ENCODE results near the gene ACTN3.
"Not testable (repeated sequence)": the region's sequence is repeated elsewhere in the genome, so short reads cannot be mapped to it uniquely, and the experiment has no call there.

DNA sequence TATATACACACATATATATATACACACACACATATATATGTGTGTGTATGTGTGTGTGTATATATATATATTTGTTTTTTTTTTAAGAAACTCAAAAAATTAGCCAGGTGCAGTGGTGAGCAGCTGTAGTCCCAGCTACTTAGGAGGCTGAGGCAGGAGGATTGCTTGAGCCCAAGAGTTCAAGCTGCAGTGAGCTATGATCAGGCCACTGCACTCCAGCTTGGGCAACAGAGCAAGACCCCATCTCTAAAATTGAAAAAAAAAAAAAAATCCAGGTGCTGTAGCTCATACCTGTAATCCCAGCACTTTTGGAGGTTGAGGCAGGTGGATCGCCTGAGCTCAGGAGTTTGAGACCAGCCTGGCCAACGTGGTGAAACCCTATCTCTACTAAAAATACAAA is 42.6 kb downstream of the ACTN3 start:
- TF ChIP-seq, protein P1, sequence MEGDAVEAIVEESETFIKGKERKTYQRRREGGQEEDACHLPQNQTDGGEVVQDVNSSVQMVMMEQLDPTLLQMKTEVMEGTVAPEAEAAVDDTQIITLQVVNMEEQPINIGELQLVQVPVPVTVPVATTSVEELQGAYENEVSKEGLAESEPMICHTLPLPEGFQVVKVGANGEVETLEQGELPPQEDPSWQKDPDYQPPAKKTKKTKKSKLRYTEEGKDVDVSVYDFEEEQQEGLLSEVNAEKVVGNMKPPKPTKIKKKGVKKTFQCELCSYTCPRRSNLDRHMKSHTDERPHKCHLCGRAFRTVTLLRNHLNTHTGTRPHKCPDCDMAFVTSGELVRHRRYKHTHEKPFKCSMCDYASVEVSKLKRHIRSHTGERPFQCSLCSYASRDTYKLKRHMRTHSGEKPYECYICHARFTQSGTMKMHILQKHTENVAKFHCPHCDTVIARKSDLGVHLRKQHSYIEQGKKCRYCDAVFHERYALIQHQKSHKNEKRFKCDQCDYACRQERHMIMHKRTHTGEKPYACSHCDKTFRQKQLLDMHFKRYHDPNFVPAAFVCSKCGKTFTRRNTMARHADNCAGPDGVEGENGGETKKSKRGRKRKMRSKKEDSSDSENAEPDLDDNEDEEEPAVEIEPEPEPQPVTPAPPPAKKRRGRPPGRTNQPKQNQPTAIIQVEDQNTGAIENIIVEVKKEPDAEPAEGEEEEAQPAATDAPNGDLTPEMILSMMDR (IDR thresholded peaks at IDR 0.05), result not testable (repeated sequence)
- not testable (repeated sequence) for TF ChIP-seq POLR2A (IDR thresholded peaks at IDR 0.05)

Measured in tibial nerve (tissue), 3 donors.